HepG2 (cell line): ENCODE measurements around the gene RRM2. TPM values are rescaled to one million over a fixed set of nuclear protein-coding genes. Genes with fewer than 3 reads are reported as not detected.

ENCODE experiments used
- ATAC-seq: fragments of 200-7000 bp; cut with Tn5 transposase; 3 replicates; pipeline ENCODE4 v1.9.1; 2020; ENCODE audit warnings: mild to moderate bottlenecking, moderate library complexity
- BruUV-seq: library from RNA; stranded (reverse); fragments of 400-500 nt; replicated peaks from 2 replicates; lab custom pipeline; 2021; lab: Mats Ljungman, UMichigan
- CTCF ChIA-PET: fragments of 300-600 bp; formaldehyde crosslinking; extraction: SDS; loops from one replicate; lab custom pipeline; 2021; ENCODE audit warnings: low total read pairs, inconsistent platforms, low intra/inter-chr PET ratio; lab: Yijun Ruan, JAX
- POLR2A ChIA-PET: fragments of 350-600 bp; sonication (Branson Sonifier 250); formaldehyde crosslinking; loops from one replicate; lab custom pipeline; 2020; ENCODE audit warnings: antibody characterized with exemption, inconsistent platforms; lab: Yijun Ruan, JAX
- DNase-seq: peaks from one replicate; pipeline ENCODE4 v3.0.0-alpha.2; 2015; ENCODE audit warnings: low spot score
- FAIRE-seq: peaks from 3 replicates; lab custom pipeline; 2011; peaks lifted over from hg19 to GRCh38; lab: Jason Lieb, UNC
- H2AFZ ChIP-seq: one replicate; pipeline ENCODE4 v1.6.1; 2011; ENCODE audit warnings: low read length, inconsistent platforms
- H3K27ac ChIP-seq: fragments of 300-600 bp; 3 replicates; pipeline ENCODE4 v1.8.0; 2011; ENCODE audit warnings: mixed run types, mild to moderate bottlenecking, mixed read lengths, low read length, inconsistent platforms; ENCODE audit not compliant: insufficient read depth; ENCODE audit errors: extremely low read length
- H3K27me3 ChIP-seq, 2 experiments: fragments of 200-600 bp in 1 of 2; 2 replicates in 1 of 2; 3 replicates in 1 of 2; pipeline versions ENCODE4 v1.6.0 to v1.8.0; 2011; ENCODE audit warnings: low read length in 2 of 2, mild to moderate bottlenecking in 2 of 2, moderate library complexity in 2 of 2, inconsistent platforms in 1 of 2; ENCODE audit not compliant: insufficient read depth in 2 of 2, control insufficient read depth in 1 of 2
- H3K36me3 ChIP-seq, 2 experiments: fragments of 200-600 bp in 1 of 2; replicated peaks in 1 of 2; 2 replicates in 1 of 2; 3 replicates in 1 of 2; pipeline versions ENCODE4 v1.5.1 to v1.8.0; 2011; ENCODE audit warnings: low read length in 2 of 2, inconsistent platforms in 1 of 2; ENCODE audit not compliant: insufficient read depth in 2 of 2, control insufficient read depth in 1 of 2
- H3K4me1 ChIP-seq: 2 replicates; pipeline ENCODE4 v1.5.1; 2012; ENCODE audit warnings: low read length, inconsistent platforms; ENCODE audit not compliant: insufficient read depth
- H3K4me2 ChIP-seq: 2 replicates; pipeline ENCODE4 v1.6.0; 2011; ENCODE audit warnings: low read depth, low read length, inconsistent platforms
- H3K4me3 ChIP-seq, 3 experiments: fragments of 200-600 bp in 1 of 3; sonication (generic), shearing (Covaris generic) in 1 of 3; replicated peaks in 1 of 3; 2 replicates each; pipeline ENCODE4 v1.5.1; 2011 to 2016; ENCODE audit warnings: low read length in 3 of 3, inconsistent platforms in 2 of 3, low read depth in 2 of 3, mild to moderate bottlenecking in 2 of 3, control low read depth in 1 of 3, mixed read lengths in 1 of 3; ENCODE audit not compliant: insufficient read depth in 1 of 3
- H3K79me2 ChIP-seq: one replicate; pipeline ENCODE4 v1.6.1; 2011; ENCODE audit warnings: low read length, inconsistent platforms; ENCODE audit not compliant: insufficient read depth
- H3K9ac ChIP-seq: 2 replicates; pipeline ENCODE4 v1.6.0; 2011; ENCODE audit warnings: mild to moderate bottlenecking, low read depth, low read length, inconsistent platforms; ENCODE audit not compliant: insufficient read depth
- H3K9me3 ChIP-seq: 2 replicates; pipeline ENCODE4 v1.5.1; 2012; ENCODE audit warnings: mild to moderate bottlenecking, low read length
- H4K20me1 ChIP-seq: 2 replicates; pipeline ENCODE4 v1.6.0; 2011; ENCODE audit warnings: inconsistent platforms, mild to moderate bottlenecking, low read length, moderate library complexity; ENCODE audit not compliant: insufficient read depth
- RBM22 ChIP-seq: fragments of 200-400 bp; formaldehyde crosslinking; optimal IDR thresholded peaks from 2 replicates; pipeline ENCODE3; 2017; ENCODE audit warnings: mild to moderate bottlenecking, low read length, moderate library complexity
- XBP1 ChIP-seq: sonication (generic); formaldehyde crosslinking; IDR thresholded peaks from 2 replicates; pipeline ENCODE4 v1.5.0; 2020; ENCODE audit warnings: missing genetic modification reagents
- ZNF768 ChIP-seq: sonication (generic); formaldehyde crosslinking; IDR thresholded peaks from 2 replicates; pipeline ENCODE4 v1.4.0; 2020; ENCODE audit warnings: missing genetic modification reagents
- ZSCAN31 ChIP-seq: sonication (generic); formaldehyde crosslinking; IDR thresholded peaks from 2 replicates; pipeline ENCODE4 v1.5.0; 2020; ENCODE audit warnings: low read depth, mild to moderate bottlenecking, missing genetic modification reagents
- WGBS: methylation state at CpG from one replicate; pipeline ENCODE4 v1.1.6; 2017; ENCODE audit warnings: low lambda C conversion rate; 5-methylcytosine and 5-hydroxymethylcytosine counted together
- in situ Hi-C: cut with HindIII; loops from 2 replicates; pipeline ENCODE4 v1.10.0; 2017; ENCODE audit warnings: low pct_unique_long_range_greater_than_20kb; ENCODE audit not compliant: extremely low pct_ligation_motif_present
- intact Hi-C: fragments of 100-400 bp; cut with micrococcal nuclease; formaldehyde crosslinking; loops from one replicate; pipeline ENCODE4 v1.10.0; 2022; ENCODE audit not compliant: unreplicated experiment
- polyA plus RNA-seq, 8 experiments: library from polyadenylated mRNA; depleted of rRNA in 3 of 8; stranded (reverse) in 7 of 8; unstranded in 1 of 8; fragments of >200 nt; fragmentation: Illumina TruSeq in 4 of 8; extraction: Trizol in 4 of 8; gene quantifications; 2 replicates each; pipeline versions ENCODE4 v1.2.1 to v1.2.3, GENCODE V29; 2011 to 2016; ENCODE audit warnings: low read depth in 4 of 8, missing spikeins in 1 of 8, mixed read lengths in 1 of 8; ENCODE audit not compliant: insufficient read depth in 1 of 8
- total RNA-seq, 5 experiments: library from RNA; depleted of rRNA; stranded (reverse); fragments of >200 nt; fragmentation: Illumina TruSeq; extraction: Trizol; gene quantifications; 2 replicates each; pipeline ENCODE4 v1.2.3, GENCODE V29; 2016; ENCODE audit warnings: low read depth in 1 of 5

RRM2 gene
- total and polyA plus RNA-seq, 2 of the 13 experiments (the other 11 are each of a cell fraction or from before 2014, with no cell fraction given) = 31.3 to 150 TPM

DNA sequence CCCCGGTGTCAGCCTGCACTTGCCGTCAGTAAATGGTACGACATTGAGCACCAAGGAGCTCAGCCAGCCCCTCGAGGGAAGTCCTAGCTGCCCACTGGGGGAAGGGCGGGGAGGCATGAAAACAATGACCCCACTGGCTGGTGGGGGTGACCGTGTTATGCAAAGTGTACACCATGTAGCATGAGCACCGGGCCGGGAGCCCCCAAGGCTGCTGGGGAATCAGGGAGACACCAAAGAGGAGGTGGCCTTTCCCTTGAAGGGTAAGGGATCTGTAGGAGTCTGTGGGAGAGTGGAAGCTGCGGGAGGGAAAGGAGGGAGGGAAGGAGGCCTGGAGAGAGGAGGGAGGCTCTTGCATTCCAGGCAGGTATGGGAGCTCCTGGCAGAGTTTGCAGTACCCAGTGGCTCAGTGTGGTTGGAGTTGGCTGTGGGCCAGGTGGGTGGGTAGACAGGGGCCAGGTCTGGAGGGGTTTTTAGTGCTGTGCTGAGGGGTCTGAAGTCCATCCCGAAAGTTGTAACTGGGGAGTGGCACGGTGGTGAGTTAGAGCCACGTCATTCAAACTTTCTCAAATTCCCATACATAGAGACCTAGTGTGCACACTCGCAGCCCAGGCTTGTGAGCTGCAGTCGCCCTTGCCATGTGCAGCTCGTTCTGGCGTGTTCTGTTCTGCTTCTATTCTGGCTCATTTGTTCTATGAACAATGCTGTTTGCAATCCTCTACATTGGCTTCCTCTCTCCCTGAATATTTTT, 22.4 kb downstream of the RRM2 start:
- in situ Hi-C loops = no loop called here
- DNase-seq = no peak
- ATAC-seq = no peak
- 95% methylated on average over 16 of the region's 16 CpGs for WGBS
- Histone ChIP-seq H3K9me3 (no peaks in the 10 kb centered on the region), H4K20me1 (no peaks in the 10 kb centered on the region), H3K79me2 (no peaks in the 10 kb centered on the region), H3K36me3 (peaks cover 8 to 58% of the 10 kb centered on the region in 2 experiments; a peak in 4 of 5 replicates), H3K27ac (no peak overlapping the region), H3K4me3 (no peak overlapping the region), H3K9ac (no peak overlapping the region), H3K4me2 (no peak overlapping the region), H2AFZ (no peak overlapping the region), H3K4me1 (peaks cover 9% of the 10 kb centered on the region), H3K27me3 (no peaks in the 10 kb centered on the region)
- BruUV-seq = no TSS peak
- no peak for FAIRE-seq
- TF ChIP-seq RBM22 (peak; percentile 32), ZSCAN31 (CRISPR knock-in tag) (no peak)
- intact Hi-C loops = loop anchor here (5.0 kb wide), 1 partner anchor 292 kb away; no protein-coding TSS in a partner anchor
- POLR2A ChIA-PET = no interaction called here
- CTCF ChIA-PET = no interaction called here

DNA sequence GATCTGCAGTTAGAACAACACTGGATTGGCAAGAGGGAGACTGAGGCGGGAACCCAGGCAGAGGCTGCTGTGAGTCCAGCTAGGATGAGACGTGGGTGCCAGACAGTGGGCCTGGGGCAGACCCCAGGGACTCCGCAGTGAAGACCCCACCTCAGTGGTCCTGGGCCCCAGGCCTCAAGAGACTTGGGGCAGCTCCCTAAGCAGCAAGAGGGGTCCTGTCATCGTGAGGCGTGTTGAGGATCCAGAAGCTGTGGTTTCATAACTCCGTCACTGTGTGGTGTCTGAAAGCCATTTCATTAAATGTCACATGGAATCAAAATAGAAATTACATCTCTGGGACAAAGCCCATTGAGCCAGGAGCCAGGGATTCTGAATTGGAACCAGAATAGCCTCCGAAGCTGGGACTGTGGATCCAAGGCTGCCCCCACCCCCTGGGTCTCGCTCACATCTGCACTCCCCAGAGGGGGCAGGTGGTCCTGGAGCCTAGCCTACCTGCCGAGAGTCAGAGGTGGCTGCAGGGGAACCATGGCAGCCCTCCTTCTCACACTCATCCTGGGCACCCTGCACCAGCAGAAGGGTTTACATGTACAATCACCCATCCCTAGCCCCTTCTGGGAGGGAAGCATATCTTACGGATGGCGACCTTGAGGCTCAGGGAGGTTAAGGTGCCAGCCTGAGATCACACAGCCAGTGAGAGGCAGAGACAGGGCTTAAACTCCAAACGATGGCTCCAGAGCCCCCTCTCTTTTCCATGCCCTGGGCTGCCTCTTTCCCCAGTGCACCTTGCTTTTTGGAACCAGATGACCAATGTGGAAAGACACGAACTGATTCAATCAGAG, 23.2 kb downstream of the RRM2 start:
- Histone ChIP-seq H3K36me3 (peaks cover 8 to 61% of the 10 kb centered on the region in 2 experiments; a peak in 4 of 5 replicates), H3K4me2 (no peak overlapping the region), H3K9ac (no peak overlapping the region), H3K4me3 (no peak overlapping the region), H4K20me1 (no peaks in the 10 kb centered on the region)
- intact Hi-C loops = no loop called here
- POLR2A ChIA-PET = no interaction called here
- TF ChIP-seq ZNF768 (CRISPR knock-in tag) (peak; percentile 66), XBP1 (no peak)
- TF ChIP-seq, all 625 proteins: peak for 1
- DNase-seq (no peak), FAIRE-seq (no peak), ATAC-seq (no peak)
- H3K27me3 ChIP-seq = no peaks in the 10 kb centered on the region
- no peaks in the 10 kb centered on the region for H3K9me3 ChIP-seq
- BruUV-seq = no TSS peak
- H2AFZ ChIP-seq = no peak overlapping the region
- H3K79me2 ChIP-seq = no peaks in the 10 kb centered on the region
- 98% methylated on average over 13 of the region's 13 CpGs for WGBS
- CTCF ChIA-PET = no interaction called here
- no peak overlapping the region for H3K27ac ChIP-seq
- peaks cover 9% of the 10 kb centered on the region for H3K4me1 ChIP-seq
- in situ Hi-C loops = no loop called here
